Measurements from ENCODE around the gene PTPN21. TPM values are rescaled to one million over a fixed set of nuclear protein-coding genes. Genes with fewer than 3 reads are reported as not detected.

The PTPN21 gene
- polyA plus RNA-seq, 2 of the 4 experiments (the other 2 are of a cell fraction): 6.5 to 8.3 TPM

- 52% methylated on average over 3 of the region's 3 CpGs for WGBS (ENCODE audit: missing lambda C conversion rate)
- CTCF ChIA-PET: interaction anchor here (1.1 to 4.8 kb wide), 5 partner anchors 10 to 368 kb away, joined by 3 to 40 read pairs (median 4); no protein-coding TSS in a partner anchor
These were observed 1.8 kb upstream of the PTPN21 start for GRCh38 chr14:88556581-88556980.

GRCh38 chr14:88553886-88554456 is 836 bp downstream of the PTPN21 start:
- Histone ChIP-seq H3K9me3 (no peaks in the 10 kb centered on the region), H3K4me1 (peaks cover 32% of the 10 kb centered on the region), H3K4me3 (peak overlapping the region; percentile 70), H3K27ac (peak overlapping the region; percentile 87 to 95), H3K4me2 (peak overlapping the region; percentile 90)
- DNase-seq (ENCODE audit: low read depth in 1 of 2, low spot score in 1 of 2) (no peak), ATAC-seq (no peak), FAIRE-seq (no peak)
- peak; percentile 9 for TF ChIP-seq MAFK (IDR thresholded peaks at IDR 0.05; ENCODE audit: partially characterized antibody)
- no peak for TF ChIP-seq POLR2AphosphoS2 (conservative IDR thresholded peaks at IDR 0.05; ENCODE audit: low read length)
- ChIA-PET CTCF (no interaction called here), POLR2A (no interaction called here)
- WGBS (ENCODE audit: missing lambda C conversion rate): 3% methylated on average over 19 of the region's 19 CpGs

More at GRCh38 chr14:88556581-88556980, 1.8 kb upstream of the PTPN21 start:
- no peak for TF ChIP-seq ZC3H11A (IDR thresholded peaks at IDR 0.05)
- TF ChIP-seq ATOH8 (CRISPR knock-in tag; IDR thresholded peaks at IDR 0.05; ENCODE audit: low read depth): no peak
- TF ChIP-seq NPAS2 (CRISPR knock-in tag; IDR thresholded peaks at IDR 0.05; ENCODE audit: borderline replicate concordance): no peak
- TF ChIP-seq CBX8 (IDR thresholded peaks at IDR 0.05): no peak
- TF ChIP-seq E2F6 (IDR thresholded peaks at IDR 0.05; ENCODE audit: borderline replicate concordance, low read depth): no peak
- TF ChIP-seq HOXB13 (CRISPR knock-in tag; IDR thresholded peaks at IDR 0.05; ENCODE audit: low read depth): no peak
- no peak for TF ChIP-seq BCL3 (IDR thresholded peaks at IDR 0.05)
- TF ChIP-seq EHMT2 (IDR thresholded peaks at IDR 0.05; ENCODE audit: low read depth): no peak
- TF ChIP-seq NR3C1 (IDR thresholded peaks at IDR 0.05): no peak
- no peak for TF ChIP-seq JUN (IDR thresholded peaks at IDR 0.05)
- no peak for TF ChIP-seq HOXB5 (CRISPR knock-in tag; IDR thresholded peaks at IDR 0.05)
- TF ChIP-seq CEBPB (IDR thresholded peaks at IDR 0.05): no peak
- no peak for TF ChIP-seq MAX (IDR thresholded peaks at IDR 0.05)
- TF ChIP-seq RARB (CRISPR knock-in tag; IDR thresholded peaks at IDR 0.05): no peak
- Histone ChIP-seq H3K4me3 (no peak overlapping the region), H3K27ac (peak overlapping the region in 1 of 2 experiments; percentile 32; a peak in 2 of 6 replicates), H3K9me3 (no peaks in the 10 kb centered on the region), H3K4me1 (peaks cover 27% of the 10 kb centered on the region), H3K4me2 (no peak overlapping the region)
- POLR2A ChIA-PET: no interaction called here
- ATAC-seq (no peak), DNase-seq (ENCODE audit: low read depth in 1 of 2, low spot score in 1 of 2) (no peak), FAIRE-seq (no peak)

- H3K4me3 ChIP-seq: 0 out of 3 replicates have a peak overlapping the region, but pooled peaks have one; percentile 70
- ATAC-seq (no peak), FAIRE-seq (no peak), DNase-seq (ENCODE audit: low read depth in 1 of 2, low spot score in 1 of 2) (no peak)
- ChIA-PET POLR2A (no interaction called here), CTCF (interaction anchor here (1.5 kb wide), 1 partner anchor 60 kb away, joined by 3 read pairs; no protein-coding TSS in a partner anchor)
- H3K4me1 ChIP-seq: peaks cover 32% of the 10 kb centered on the region
- WGBS (ENCODE audit: missing lambda C conversion rate): 19% methylated on average over 2 of the region's 2 CpGs
- no peaks in the 10 kb centered on the region for H3K9me3 ChIP-seq
- H3K4me2 ChIP-seq: peak overlapping the region; percentile 90
- TF ChIP-seq GATA3 (IDR thresholded peaks at IDR 0.05; ENCODE audit: borderline replicate concordance): peak; percentile 21; the same call in 1 of the 2 replicates
- TF ChIP-seq CBX2 (IDR thresholded peaks at IDR 0.05; ENCODE audit: borderline replicate concordance, low read depth): no peak
- no peak overlapping the region for H3K27ac ChIP-seq
These were observed 1.9 kb downstream of the PTPN21 start for GRCh38 chr14:88552876-88553275.
